Measurements from ENCODE around the gene TMEM59L.

TMEM59L gene

GRCh38 chr19:18576383-18576782, 36.3 kb upstream of the TMEM59L start:
- H3K4me3 ChIP-seq (ENCODE audit: low read depth, low read length): no peak overlapping the region
- H3K4me1 ChIP-seq (ENCODE audit: control insufficient read depth, insufficient read depth, low read length): peaks cover 3% of the 10 kb centered on the region; the same call in 1 of the 2 replicates
- CTCF ChIA-PET: interaction anchor here (0.8 to 1.6 kb wide), 3 partner anchors 18 to 114 kb away, joined by 3 to 6 read pairs (median 6); no protein-coding TSS in a partner anchor
- POLR2A ChIA-PET: interaction anchor here (0.7 to 1.5 kb wide), 2 partner anchors 13 to 131 kb away, joined by 5 read pairs; partner anchors contain the start of gene REX1BD
- no peak overlapping the region for H3K27ac ChIP-seq (ENCODE audit: extremely low read depth, low read depth, low read length)
- H3K36me3 ChIP-seq (ENCODE audit: control insufficient read depth in 2 of 2, insufficient read depth in 1 of 2, low read length in 2 of 2): peaks cover 17 to 54% of the 10 kb centered on the region in 2 experiments; a peak in 2 of 3 replicates
- TF ChIP-seq ZNF121 (tag by site-specific recombination; IDR thresholded peaks at IDR 0.05) (peak; percentile 81), ZNF280C (tag by site-specific recombination; IDR thresholded peaks at IDR 0.05) (no peak)
- no peaks in the 10 kb centered on the region for H3K9me3 ChIP-seq (ENCODE audit: control insufficient read depth, insufficient read depth, low read depth, low read length)

GRCh38 chr19:18577365-18577914, 35.2 kb upstream of the TMEM59L start:
- peaks cover 3% of the 10 kb centered on the region; the same call in 1 of the 2 replicates for H3K4me1 ChIP-seq (ENCODE audit: control insufficient read depth, insufficient read depth, low read length)
- H3K4me3 ChIP-seq (ENCODE audit: low read depth, low read length): no peak overlapping the region
- TF ChIP-seq PRDM1 (tag by site-specific recombination; IDR thresholded peaks at IDR 0.05): 0 out of 2 replicates have a peak, but pooled peaks have one; percentile 47
- TF ChIP-seq ZNF518A (tag by site-specific recombination; conservative IDR thresholded peaks at IDR 0.05; ENCODE audit: low read depth): no peak
- TF ChIP-seq SCRT2 (tag by site-specific recombination; IDR thresholded peaks at IDR 0.05): peak; percentile 91
- TF ChIP-seq RBAK (tag by site-specific recombination; IDR thresholded peaks at IDR 0.05): no peak
- TF ChIP-seq ZNF37A (tag by site-specific recombination; IDR thresholded peaks at IDR 0.05): no peak
- no peak for TF ChIP-seq ZNF19 (tag by site-specific recombination; IDR thresholded peaks at IDR 0.05; ENCODE audit: low read depth)
- no peak for TF ChIP-seq ZNF292 (tag by site-specific recombination; IDR thresholded peaks at IDR 0.05; ENCODE audit: borderline replicate concordance, low read depth)
- TF ChIP-seq SCRT1 (tag by site-specific recombination; IDR thresholded peaks at IDR 0.05; ENCODE audit: borderline replicate concordance): peak; percentile 94
- TF ChIP-seq ZNF449 (tag by site-specific recombination; IDR thresholded peaks at IDR 0.05): no peak
- peaks cover 17 to 53% of the 10 kb centered on the region in 2 experiments; a peak in 2 of 3 replicates for H3K36me3 ChIP-seq (ENCODE audit: control insufficient read depth in 2 of 2, insufficient read depth in 1 of 2, low read length in 2 of 2)
- POLR2A ChIA-PET: interaction anchor here (0.8 to 1.8 kb wide), 3 partner anchors 9 to 379 kb away, joined by 3 to 6 read pairs (median 6); partner anchors contain the start of gene REX1BD
- CTCF ChIA-PET: interaction anchor here (1.2 to 1.6 kb wide), 3 partner anchors 11 to 270 kb away, joined by 3 to 6 read pairs (median 6); partner anchors contain the start of gene REX1BD
- H3K9me3 ChIP-seq (ENCODE audit: control insufficient read depth, insufficient read depth, low read depth, low read length): no peaks in the 10 kb centered on the region
- H3K27ac ChIP-seq (ENCODE audit: extremely low read depth, low read depth, low read length): no peak overlapping the region
